Heart left ventricle (tissue), 16 donors: ENCODE data around the gene HYLS1. TPM values are rescaled to one million over a fixed set of nuclear protein-coding genes. Genes with fewer than 3 reads are reported as not detected.
"Not testable (repeated sequence)": the region's sequence is repeated elsewhere in the genome, so short reads cannot be mapped to it uniquely, and the experiment has no call there.

ENCODE experiments used
- ATAC-seq, 4 donors: fragments of 200-7000 bp; cut with Tn5 transposase; one replicate each; pipeline ENCODE4 v1.9.1; 2020 to 2022; ENCODE audit warnings: moderate library complexity in 4 of 4, mild to moderate bottlenecking in 3 of 4, moderate number of reproducible peaks in 1 of 4
- DNase-seq, 5 donors: peaks; one replicate each; pipeline ENCODE4 v3.0.0-alpha.2; 2020
- H3K27ac ChIP-seq, 12 donors: fragments of 200-600 bp; sonication (generic) in 4 of 12; one replicate each; pipeline versions ENCODE4 v1.5.0 to v1.8.0; 2016 to 2022; ENCODE audit warnings: mild to moderate bottlenecking in 2 of 12
- H3K27me3 ChIP-seq, 9 donors: fragments of 200-600 bp; sonication (generic) in 2 of 9; one replicate each; pipeline versions ENCODE4 v1.5.1 to v1.8.0; 2016 to 2022; ENCODE audit warnings: mild to moderate bottlenecking in 3 of 9
- H3K36me3 ChIP-seq, 9 donors: fragments of 200-600 bp; sonication (generic) in 2 of 9; one replicate each; pipeline versions ENCODE4 v1.5.0 to v1.8.0; 2018 to 2022; ENCODE audit warnings: mild to moderate bottlenecking in 2 of 9
- H3K4me1 ChIP-seq, 12 donors: fragments of 200-600 bp; sonication (generic) in 4 of 12; one replicate each; pipeline versions ENCODE4 v1.5.0 to v1.8.0; 2016 to 2022; ENCODE audit warnings: mild to moderate bottlenecking in 3 of 12
- H3K4me3 ChIP-seq, 12 donors: fragments of 200-600 bp; sonication (generic) in 4 of 12; one replicate each; pipeline versions ENCODE4 v1.5.0 to v1.8.0; 2017 to 2022; ENCODE audit warnings: mild to moderate bottlenecking in 9 of 12, moderate library complexity in 4 of 12
- H3K9me3 ChIP-seq, 12 donors: fragments of 200-600 bp; sonication (generic) in 4 of 12; one replicate each; pipeline versions ENCODE4 v1.5.0 to v1.8.0; 2016 to 2022; ENCODE audit warnings: mild to moderate bottlenecking in 1 of 12
- POLR2A ChIP-seq, 2 donors: fragments of 450-650 bp; IDR thresholded peaks; one replicate each; pipeline ENCODE4 v1.6.1; 2017; ENCODE audit warnings: antibody characterized with exemption in 2 of 2, mild to moderate bottlenecking in 2 of 2, moderate library complexity in 2 of 2
- WGBS, 4 donors: extraction: QIAGEN DNeasy Blood & Tissue Kit in 2 of 4; methylation state at CpG; one replicate each; pipeline versions ENCODE4 v1.1.5 to v1.1.7; 2013 to 2018; 5-methylcytosine and 5-hydroxymethylcytosine counted together
- intact Hi-C, 10 donors: fragments of 100-400 bp; cut with DNase I; formaldehyde crosslinking; loops; one replicate each; pipeline versions ENCODE4 v1.11.1 to v1.14.2; 2022
- long read RNA-seq, 3 donors: library from polyadenylated mRNA; unstranded; transcript quantifications; one replicate each; pipeline ENCODE4 v2.0.0, GENCODE V29; 2020 to 2021
- polyA plus RNA-seq, 2 donors: library from polyadenylated mRNA; stranded (reverse); fragments of 200-250 nt; gene quantifications; one replicate each; pipeline ENCODE4 v1.2.3, GENCODE V29; 2013
- total RNA-seq, 9 donors: library from RNA; depleted of rRNA in 2 of 9; stranded (reverse); fragments of >200 nt in 2 of 9; fragmentation: NEBNext Ultra II Directional in 3 of 9; extraction: Animal tissue kit (Norgen Biotek cat#: 25700) in 3 of 9; gene quantifications; one replicate each; pipeline versions ENCODE4 v1.1.0 to v1.2.4, GENCODE V29; 2016 to 2023
- TF ChIP-seq, protein P1 (sequence below), 12 donors: fragments of 200-600 bp; sonication (generic) in 4 of 12; IDR thresholded peaks; one replicate each; pipeline versions ENCODE4 v1.5.0 to v1.8.0; 2018 to 2022; ENCODE audit warnings: antibody characterized with exemption in 12 of 12, mild to moderate bottlenecking in 5 of 12
- donor health status: ischemic (EF 13 %, LVEDD 7.1; RV severe dilation, severe dysfunction).
- donor health status: healthy with polysubstance abuse.
- donor health status: DM: no; HTN: yes; CAD: no.
- donor health status: DM: no; HTN: no; CAD: no.
- donor health status: ischemic (EF 25% LVEDD 6.9; RV normal size, moderate dysfunction).
- donor health status: ischemic (EF 25% LVEDD 5.7; RV mildly dilated, moderate dysfunction).
- donor health status: healthy.
- donor health status: DM: yes; HTN: yes; CAD: no.
- donor health status: ischemic (EF 35%, LVEDD 5.7; RV mildly dilated, moderate dysfunction).
- donor health status: nonischemic (EF 11% LVEDD 7.7; RV severe dilation, severe dysfunction).
- donor health status: DM: yes; HTN: yes; CAD: no.
- donor health status: PGD.
- donor health status: ischemic (EF 29% LVEDD 5.4; RV normal size, mild dysfunction).
- donor health status: nonischemic (EF 23%, LVEDD 6.1; RV moderate dilation, normal function).

Gene HYLS1, protein sequence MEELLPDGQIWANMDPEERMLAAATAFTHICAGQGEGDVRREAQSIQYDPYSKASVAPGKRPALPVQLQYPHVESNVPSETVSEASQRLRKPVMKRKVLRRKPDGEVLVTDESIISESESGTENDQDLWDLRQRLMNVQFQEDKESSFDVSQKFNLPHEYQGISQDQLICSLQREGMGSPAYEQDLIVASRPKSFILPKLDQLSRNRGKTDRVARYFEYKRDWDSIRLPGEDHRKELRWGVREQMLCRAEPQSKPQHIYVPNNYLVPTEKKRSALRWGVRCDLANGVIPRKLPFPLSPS
- 1 to 10 TPM; 3.4 to 6.9 (median 4.5) TPM for total RNA-seq
- polyA plus RNA-seq: 1 to 10 TPM; 3.0 to 3.5 TPM
- long read RNA-seq, donor 1, partial matches to known transcripts: 0 of 4 reads
- long read RNA-seq, donor 1, other reads (novel, unspliced or antisense): 2 of 4 reads
- long read RNA-seq, donor 2, transcript HYLS1-202 (3 exons, 2,061 nt): major isoform, 12 of 17 reads
- long read RNA-seq, donor 2, partial matches to known transcripts: 0 of 17 reads
- long read RNA-seq, donor 2, other reads (novel, unspliced or antisense): 5 of 17 reads
- long read RNA-seq, donor 3, partial matches to known transcripts: 0 of 7 reads
- long read RNA-seq, donor 3, other reads (novel, unspliced or antisense): 3 of 7 reads

DNA sequence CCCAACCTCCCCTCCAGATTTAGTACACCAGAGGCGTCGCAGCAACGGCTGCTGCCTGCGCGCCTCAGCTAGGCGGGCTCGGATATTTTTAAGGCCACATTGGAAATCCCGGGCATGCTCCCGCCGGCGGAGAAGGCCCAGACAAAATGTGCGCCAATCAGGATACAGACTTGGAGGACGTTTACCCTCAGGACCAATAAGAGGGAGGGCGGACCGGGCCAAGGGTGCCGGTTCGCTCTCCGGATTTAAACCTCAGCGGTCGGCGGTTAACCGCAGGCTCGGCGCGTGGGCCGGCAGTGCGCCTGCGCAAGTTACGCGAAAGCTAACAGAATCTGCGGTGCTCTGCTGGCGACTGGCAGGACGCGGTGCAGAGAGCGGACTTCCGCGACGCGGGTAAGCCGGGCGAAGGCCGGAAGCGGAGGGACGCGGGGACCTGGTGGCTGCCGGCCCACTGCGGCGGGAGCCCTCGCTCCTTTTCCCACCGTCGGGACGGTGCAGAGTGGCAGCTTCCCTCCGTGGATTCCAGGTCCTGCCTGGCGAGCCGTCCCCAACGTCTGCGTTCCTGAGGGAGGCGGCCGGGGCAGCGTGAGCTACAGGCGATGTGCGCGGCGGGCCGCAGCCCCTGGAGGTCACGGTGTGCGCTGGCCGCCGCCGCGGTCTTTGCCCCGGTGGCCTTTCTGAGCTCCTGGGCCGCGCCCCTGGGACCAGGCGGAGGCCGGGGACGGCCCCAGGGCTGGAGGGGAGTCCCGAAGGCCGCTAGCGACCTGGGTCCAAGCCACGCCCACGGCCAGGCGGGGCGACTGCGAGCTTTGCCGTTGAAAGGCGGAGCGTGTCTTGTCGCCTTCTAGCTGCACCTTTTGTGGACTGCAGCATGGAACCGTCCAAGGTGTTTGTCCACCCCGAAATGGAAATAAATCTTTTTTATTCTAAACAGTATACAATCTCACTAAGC is at the start of gene HYLS1:
TSS of gene HYLS1 (plus strand) at position 296 of the 952 bp plus-strand sequence. CDS start 11,701 bp downstream, outside the sequence.
- peak; percentile 93 to 98 (median 95) for DNase-seq
- Histone ChIP-seq H3K27me3 (no peaks in the 10 kb centered on the region), H3K36me3 (peaks cover 0 to 12% (median 4%) of the 10 kb centered on the region in 9 donors), H3K9me3 (no peaks in the 10 kb centered on the region), H3K27ac (peak within 1 kb of the TSS; percentile 80 to 98 (median 94)), H3K4me3 (peak within 1 kb of the TSS; percentile 56 to 95 (median 79)), H3K4me1 (peaks cover 0 to 27% (median 5%) of the 10 kb centered on the region in 12 donors)
- intact Hi-C loops: loop anchor here in 3 of 10 donors (5.0 to 10.0 kb wide), 3 partner anchors 260 to 463 kb away; partner anchors contain the start of gene CHEK1 (in 2 of the 3)
- ATAC-seq: peak; percentile 98 to 100 (median 99)
- TF ChIP-seq, protein P1, sequence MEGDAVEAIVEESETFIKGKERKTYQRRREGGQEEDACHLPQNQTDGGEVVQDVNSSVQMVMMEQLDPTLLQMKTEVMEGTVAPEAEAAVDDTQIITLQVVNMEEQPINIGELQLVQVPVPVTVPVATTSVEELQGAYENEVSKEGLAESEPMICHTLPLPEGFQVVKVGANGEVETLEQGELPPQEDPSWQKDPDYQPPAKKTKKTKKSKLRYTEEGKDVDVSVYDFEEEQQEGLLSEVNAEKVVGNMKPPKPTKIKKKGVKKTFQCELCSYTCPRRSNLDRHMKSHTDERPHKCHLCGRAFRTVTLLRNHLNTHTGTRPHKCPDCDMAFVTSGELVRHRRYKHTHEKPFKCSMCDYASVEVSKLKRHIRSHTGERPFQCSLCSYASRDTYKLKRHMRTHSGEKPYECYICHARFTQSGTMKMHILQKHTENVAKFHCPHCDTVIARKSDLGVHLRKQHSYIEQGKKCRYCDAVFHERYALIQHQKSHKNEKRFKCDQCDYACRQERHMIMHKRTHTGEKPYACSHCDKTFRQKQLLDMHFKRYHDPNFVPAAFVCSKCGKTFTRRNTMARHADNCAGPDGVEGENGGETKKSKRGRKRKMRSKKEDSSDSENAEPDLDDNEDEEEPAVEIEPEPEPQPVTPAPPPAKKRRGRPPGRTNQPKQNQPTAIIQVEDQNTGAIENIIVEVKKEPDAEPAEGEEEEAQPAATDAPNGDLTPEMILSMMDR (IDR thresholded peaks at IDR 0.05): peak in 9 of 12 donors; percentile 15 to 63 (median 34)
- peak in 1 of 2 donors; percentile 78 for TF ChIP-seq POLR2A (IDR thresholded peaks at IDR 0.05)
- 0 to 1% (median 0%) methylated on average over 46 to 91 of the region's 91 CpGs for WGBS, 4 donors

DNA sequence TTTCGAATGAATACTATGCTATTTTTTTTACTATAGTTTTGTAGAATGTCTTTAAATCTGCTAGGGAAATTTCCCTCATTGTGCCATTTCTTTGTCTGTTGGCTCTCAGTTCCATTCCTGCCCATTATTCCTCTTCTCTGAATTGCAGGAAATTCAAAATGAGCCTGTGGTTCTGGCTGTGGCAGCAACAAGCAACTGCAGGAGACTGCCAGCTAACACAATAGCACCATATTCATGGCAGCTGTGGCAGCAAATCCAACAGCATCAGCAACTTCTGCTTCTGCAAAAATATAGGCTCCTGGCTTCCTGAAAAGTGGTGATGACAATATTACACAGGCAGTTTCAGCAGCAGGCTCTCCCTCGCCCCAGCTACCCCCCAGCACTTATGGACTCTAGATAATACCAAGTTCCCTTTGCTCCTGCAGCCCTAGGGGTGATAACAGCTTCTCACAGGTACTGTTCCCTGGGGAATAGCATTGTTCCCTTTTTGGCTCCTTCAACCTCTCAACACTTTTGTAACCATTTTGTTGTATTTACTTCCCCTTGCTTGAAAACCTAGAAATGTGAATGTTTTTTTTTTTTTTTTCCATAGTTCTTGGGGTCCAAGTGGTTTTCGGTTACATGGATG is 45.0 kb upstream of the HYLS1 start:
- Histone ChIP-seq H3K4me3 (no peak overlapping the region), H3K36me3 (no peaks in the 10 kb centered on the region), H3K27me3 (no peaks in the 10 kb centered on the region), H3K9me3 (peaks cover 0 to 23% (median 16%) of the 10 kb centered on the region in 12 donors), H3K27ac (no peak overlapping the region), H3K4me1 (no peaks in the 10 kb centered on the region)
- ATAC-seq: no peak
- 65 to 72% (median 70%) methylated on average over 3 of the region's 3 CpGs for WGBS, 4 donors
- intact Hi-C loops: no loop called here
- no peak for DNase-seq
- no peak for TF ChIP-seq POLR2A (IDR thresholded peaks at IDR 0.05)
- TF ChIP-seq, protein P1 (IDR thresholded peaks at IDR 0.05): no peak

DNA sequence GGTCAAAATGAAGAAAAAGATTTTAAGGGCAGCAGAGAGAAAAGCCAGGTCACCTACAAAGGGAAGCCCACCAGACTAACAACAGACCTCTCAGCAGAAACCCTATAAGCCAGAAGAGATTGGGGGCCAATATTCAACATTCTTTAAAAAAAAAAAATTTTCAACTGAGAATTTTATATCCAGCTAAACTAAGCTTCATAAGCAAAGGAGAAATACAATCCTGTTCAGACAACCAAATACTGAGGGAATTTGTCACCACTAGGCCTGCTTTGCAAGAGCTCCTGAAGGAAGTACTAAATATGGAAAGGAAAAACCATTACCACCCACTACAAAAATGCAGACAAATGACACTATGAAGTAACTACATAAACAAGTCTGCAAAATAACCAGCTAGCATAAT is 41.3 kb upstream of the HYLS1 start:
- H3K4me1 ChIP-seq: no peaks in the 10 kb centered on the region
- no peaks in the 10 kb centered on the region for H3K27me3 ChIP-seq
- H3K4me3 ChIP-seq: no peak overlapping the region
- H3K27ac ChIP-seq: no peak overlapping the region
- DNase-seq (no peak), ATAC-seq (no peak)
- intact Hi-C loops: no loop called here
- peaks cover 0 to 32% (median 17%) of the 10 kb centered on the region in 12 donors for H3K9me3 ChIP-seq
- H3K36me3 ChIP-seq: no peaks in the 10 kb centered on the region
- TF ChIP-seq, protein P1 (IDR thresholded peaks at IDR 0.05): no peak
- no peak for TF ChIP-seq POLR2A (IDR thresholded peaks at IDR 0.05)

DNA sequence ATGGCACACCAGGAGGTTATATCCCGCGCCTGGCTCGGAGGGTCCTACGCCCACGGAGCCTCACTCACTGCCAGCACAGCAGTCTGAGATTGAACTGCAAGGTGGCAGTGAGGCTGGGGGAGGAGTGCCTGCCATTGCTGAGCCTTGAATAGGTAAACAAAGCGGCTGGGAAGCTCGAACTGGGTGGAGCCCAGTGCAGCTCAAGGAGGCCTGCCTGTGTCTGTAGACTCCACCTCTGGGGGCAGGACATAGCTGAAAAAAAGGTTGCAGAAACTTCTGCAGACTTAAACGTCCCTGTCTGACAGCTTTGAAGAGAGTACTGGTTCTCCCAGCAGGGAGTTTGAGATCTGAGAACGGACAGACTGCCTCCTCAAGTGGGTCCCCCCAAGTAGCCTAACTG is 29.8 kb upstream of the HYLS1 start:
- ATAC-seq, H3K9me3 ChIP-seq, H3K27me3 ChIP-seq, H3K27ac ChIP-seq, H3K4me3 ChIP-seq, intact Hi-C loops, H3K4me1 ChIP-seq, DNase-seq, H3K36me3 ChIP-seq: not testable (repeated sequence)
- WGBS, 4 donors: 83 to 86% (median 85%) methylated on average over 4 to 9 of the region's 9 CpGs

DNA sequence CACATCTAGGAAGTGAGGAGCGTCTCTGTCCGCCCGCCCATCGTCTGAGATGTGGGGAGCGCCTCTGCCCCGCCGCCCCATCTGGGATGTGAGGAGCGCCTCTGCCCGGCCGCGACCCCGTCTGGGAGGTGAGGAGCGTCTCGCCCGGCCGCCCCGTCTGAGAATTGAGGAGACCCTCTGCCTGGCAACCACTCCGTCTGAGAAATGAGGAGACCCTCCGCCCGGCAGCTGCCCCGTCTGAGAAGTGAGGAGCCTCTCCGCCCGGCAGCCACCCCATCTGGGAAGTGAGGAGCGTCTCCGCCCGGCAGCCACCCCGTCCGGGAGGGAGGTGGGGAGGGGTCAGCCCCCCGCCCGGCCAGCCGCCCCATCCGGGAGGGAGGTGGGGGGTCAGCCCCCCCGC is 24.7 kb upstream of the HYLS1 start:
- DNase-seq, H3K27me3 ChIP-seq, H3K4me1 ChIP-seq, ATAC-seq, H3K36me3 ChIP-seq, H3K27ac ChIP-seq, H3K9me3 ChIP-seq, H3K4me3 ChIP-seq, intact Hi-C loops: not testable (repeated sequence)
- whole genome bisulfite sequencing, 4 donors: 92 to 94% methylated on average over 33 of the region's 33 CpGs; no CpG with 5 or more reads in 2 of the 4 donors

DNA sequence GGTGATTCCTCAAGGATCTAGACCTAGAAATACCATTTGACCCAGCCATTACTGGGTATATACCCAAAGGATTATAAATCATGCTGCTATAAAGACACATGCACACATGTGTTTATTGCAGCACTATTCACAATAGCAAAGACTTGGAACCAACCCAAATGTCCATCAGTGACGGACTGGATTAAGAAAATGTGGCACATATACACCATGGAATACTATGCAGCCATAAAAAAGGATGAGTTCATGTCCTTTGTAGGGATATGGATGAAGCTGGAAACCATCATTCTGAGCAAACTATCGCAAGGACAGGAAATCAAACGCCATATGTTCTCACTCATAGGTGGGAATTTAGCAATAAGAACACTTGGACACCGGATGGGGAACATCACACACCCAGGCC is 22.1 kb upstream of the HYLS1 start:
- H3K36me3 ChIP-seq, H3K27ac ChIP-seq, H3K4me3 ChIP-seq, H3K27me3 ChIP-seq, intact Hi-C loops, H3K4me1 ChIP-seq, DNase-seq, ATAC-seq, H3K9me3 ChIP-seq: not testable (repeated sequence)
- WGBS, 4 donors: 88 to 95% (median 93%) methylated on average over 4 of the region's 4 CpGs
